Measurements from ENCODE around the gene SLC34A3.
"Not testable (repeated sequence)": the region's sequence is repeated elsewhere in the genome, so short reads cannot be mapped to it uniquely, and the experiment has no call there.

Gene SLC34A3

GRCh38 chr9:137228968-137229896 lies 1.5 kb upstream of the SLC34A3 start:
- DNase-seq (ENCODE audit: low read depth), result no peak

GRCh38 chr9:137229903-137230704 lies 597 bp upstream of the SLC34A3 start:
- no peak for DNase-seq (ENCODE audit: low read depth)

GRCh38 chr9:137231372-137232039 lies 805 bp downstream of the SLC34A3 start:
- DNase-seq (ENCODE audit: low read depth), result no peak

GRCh38 chr9:137232101-137232500 lies 1.4 kb downstream of the SLC34A3 start:
- no peak for DNase-seq (ENCODE audit: low read depth)

GRCh38 chr9:137232510-137232909 lies 1.8 kb downstream of the SLC34A3 start:
- no peak for DNase-seq (ENCODE audit: low read depth)

GRCh38 chr9:137233143-137233980 lies 2.7 kb downstream of the SLC34A3 start:
- no peak for DNase-seq (ENCODE audit: low read depth)

- DNase-seq (ENCODE audit: low read depth), result no peak
Measured at GRCh38 chr9:137234055-137234697, 3.5 kb downstream of the SLC34A3 start.

GRCh38 chr9:137234758-137235423 lies 4.2 kb downstream of the SLC34A3 start:
- DNase-seq (ENCODE audit: low read depth), result no peak

GRCh38 chr9:137235424-137236237 lies 4.9 kb downstream of the SLC34A3 start:
- no peak for DNase-seq (ENCODE audit: low read depth)

GRCh38 chr9:137236238-137236935 lies 5.7 kb downstream of the SLC34A3 start:
- peak; percentile 86 for DNase-seq (ENCODE audit: low read depth)

- no peak for DNase-seq (ENCODE audit: low read depth)
Measured at GRCh38 chr9:137236936-137237421, 6.3 kb downstream of the SLC34A3 start.

- DNase-seq (ENCODE audit: low read depth), result no peak
Measured at GRCh38 chr9:137237759-137238726, 7.3 kb downstream of the SLC34A3 start.

- not testable (repeated sequence) for DNase-seq (ENCODE audit: low read depth)
Measured at GRCh38 chr9:137239541-137240200, 9.0 kb downstream of the SLC34A3 start.

- DNase-seq (ENCODE audit: low read depth), result peak; percentile 60
Measured at GRCh38 chr9:137240318-137240840, 9.7 kb downstream of the SLC34A3 start.

GRCh38 chr9:137240841-137241489 lies 10.3 kb downstream of the SLC34A3 start, which contains the start of gene TUBB4B:
TUBB4B (plus strand) TSS chr9:137241287; CDS start chr9:137241361, 74 bp downstream.
- DNase-seq (ENCODE audit: low read depth), result peak; percentile 95
